Measurements from ENCODE around the gene ROR1. TPM values are rescaled to one million over a fixed set of nuclear protein-coding genes. Genes with fewer than 3 reads are reported as not detected.

The ROR1 gene
- total and polyA plus RNA-seq, 9 of the 15 experiments (the other 6 are each of a cell fraction or from before 2014, with no cell fraction given): 0.02 TPM; not detected in 8

GRCh38 chr1:63858153-63858552, 84.3 kb downstream of the ROR1 start:
- Histone ChIP-seq H3K9ac (ENCODE audit: insufficient read depth in 1 of 2, low read depth in 2 of 2, low read length in 2 of 2) (no peak overlapping the region), H3K4me1 (replicated peaks in 1 of 2; ENCODE audit: control insufficient read depth in 2 of 2, insufficient read depth in 2 of 2, low read length in 2 of 2) (no peaks in the 10 kb centered on the region), H3K9me1 (ENCODE audit: control insufficient read depth, insufficient read depth, low read length) (peaks cover 1% of the 10 kb centered on the region), H3K79me2 (ENCODE audit: control insufficient read depth, insufficient read depth, low read length) (no peaks in the 10 kb centered on the region), H3K27ac (ENCODE audit: extremely low read depth, low read depth, low read length) (no peak overlapping the region), H4K20me1 (replicated peaks; ENCODE audit: control insufficient read depth, insufficient read depth, low read length) (no peaks in the 10 kb centered on the region), H3K4me3 (no peak overlapping the region), H3K9me3 (replicated peaks; ENCODE audit: control insufficient read depth, insufficient read depth, low read depth, low read length) (no peaks in the 10 kb centered on the region), H3K27me3 (ENCODE audit: control insufficient read depth in 2 of 2, insufficient read depth in 2 of 2, low read length in 2 of 2) (no peaks in the 10 kb centered on the region), H3K4me2 (ENCODE audit: insufficient read depth, low read length) (no peak overlapping the region), H3K36me3 (ENCODE audit: control insufficient read depth, insufficient read depth, low read length) (no peaks in the 10 kb centered on the region), H2AFZ (ENCODE audit: low read depth, low read length) (no peak overlapping the region)
- in situ Hi-C loops (cut with MboI) (no loop called here), intact Hi-C loops (cut with micrococcal nuclease) (no loop called here)
- DNase-seq (ENCODE audit: extremely low read depth in 1 of 4, low spot score in 3 of 4) (no peak), ATAC-seq (no peak), FAIRE-seq (no peak)
- ChIA-PET CTCF (ENCODE audit: low intra/inter-chr PET ratio) (no interaction called here), POLR2A (no interaction called here)
- BruUV-seq (replicated peaks): no TSS peak
- TF ChIP-seq ZNF79 (CRISPR knock-in tag; IDR thresholded peaks at IDR 0.05; ENCODE audit: low read depth): no peak
- no peak for TF ChIP-seq POLR2AphosphoS5 (IDR thresholded peaks at IDR 0.05; ENCODE audit: control insufficient read depth, insufficient read depth, low read depth, low read length)
- TF ChIP-seq TCF3 (CRISPR knock-in tag; IDR thresholded peaks at IDR 0.05): no peak
- no peak for TF ChIP-seq ZNF695 (CRISPR knock-in tag; IDR thresholded peaks at IDR 0.05)
- TF ChIP-seq UBTF (IDR thresholded peaks at IDR 0.05; ENCODE audit: borderline replicate concordance in 1 of 2, low read depth in 2 of 2, low read length in 2 of 2): no peak
